Coronary artery (tissue), 2 donors: ENCODE results near the gene MSL3B.

Experiments
- DNase-seq: peaks from one replicate; pipeline ENCODE4 v3.0.0-alpha.2; 2017; ENCODE audit warnings: low spot score
- H3K27ac ChIP-seq, 2 donors: fragments of 200-600 bp; sonication (generic); one replicate each; pipeline ENCODE4 v1.5.1; 2016 to 2019
- H3K4me3 ChIP-seq: fragments of 200-600 bp; sonication (generic); 2 replicates; pipeline ENCODE4 v1.5.1; 2016; ENCODE audit warnings: mild to moderate bottlenecking, moderate library complexity
- CTCF ChIP-seq: fragments of 200-600 bp; sonication (generic); IDR thresholded peaks from one replicate; pipeline ENCODE4 v1.5.1; 2019; ENCODE audit warnings: antibody characterized with exemption

MSL3B gene

GRCh38 chr2:233846387-233847247, 21.6 kb downstream of the MSL3B start:
- TF ChIP-seq CTCF: no peak
- DNase-seq: no peak
- no peak overlapping the region for H3K4me3 ChIP-seq
- H3K27ac ChIP-seq: no peak overlapping the region

GRCh38 chr2:233845301-233846060, 22.7 kb downstream of the MSL3B start:
- no peak for DNase-seq
- no peak for TF ChIP-seq CTCF
- Histone ChIP-seq H3K27ac (no peak overlapping the region), H3K4me3 (no peak overlapping the region)

GRCh38 chr2:233844836-233845235, 23.4 kb downstream of the MSL3B start:
- TF ChIP-seq CTCF: no peak
- DNase-seq: peak; percentile 50
- no peak overlapping the region for H3K27ac ChIP-seq
- no peak overlapping the region for H3K4me3 ChIP-seq

GRCh38 chr2:233844064-233844807, 23.9 kb downstream of the MSL3B start:
- no peak overlapping the region for H3K27ac ChIP-seq
- DNase-seq: no peak
- H3K4me3 ChIP-seq: no peak overlapping the region
- no peak for TF ChIP-seq CTCF

- Histone ChIP-seq H3K27ac (no peak overlapping the region), H3K4me3 (no peak overlapping the region)
- DNase-seq: no peak
- TF ChIP-seq CTCF: no peak
These were observed 27.0 kb downstream of the MSL3B start for GRCh38 chr2:233841183-233841582.

- no peak for TF ChIP-seq CTCF
- DNase-seq: peak; percentile 28
- no peak overlapping the region for H3K4me3 ChIP-seq
- H3K27ac ChIP-seq: no peak overlapping the region
These were observed 27.7 kb downstream of the MSL3B start for GRCh38 chr2:233840520-233840919.
